Fibroblast of mammary gland (primary cell): ENCODE measurements around the gene THY1.
"Not testable (repeated sequence)": the region's sequence is repeated elsewhere in the genome, so short reads cannot be mapped to it uniquely, and the experiment has no call there.

Experiments
- DNase-seq: peaks from one replicate; pipeline ENCODE4 v3.0.0-alpha.2; 2010; ENCODE audit warnings: low read depth
- H3K4me3 ChIP-seq: 2 replicates; pipeline ENCODE4 v1.5.1; 2011; ENCODE audit warnings: low read depth, mild to moderate bottlenecking, low read length, moderate library complexity; ENCODE audit not compliant: control insufficient read depth
- CTCF ChIP-seq: conservative IDR thresholded peaks from 2 replicates; pipeline ENCODE4 v1.5.1; 2011; ENCODE audit warnings: low read depth, low read length, inconsistent platforms; ENCODE audit not compliant: control insufficient read depth, insufficient read depth

THY1 gene

GRCh38 chr11:119461229-119461963, 38.4 kb upstream of the THY1 start:
- no peak for TF ChIP-seq CTCF
- DNase-seq = peak; percentile 55
- H3K4me3 ChIP-seq = no peak overlapping the region

- no peak for TF ChIP-seq CTCF
- no peak overlapping the region for H3K4me3 ChIP-seq
- DNase-seq = peak; percentile 96
Observed at GRCh38 chr11:119460582-119460981, 37.6 kb upstream of the THY1 start.

GRCh38 chr11:119460097-119460496, 37.1 kb upstream of the THY1 start:
- H3K4me3 ChIP-seq = no peak overlapping the region
- TF ChIP-seq CTCF = no peak
- DNase-seq = no peak

GRCh38 chr11:119459293-119459976, 36.5 kb upstream of the THY1 start:
- no peak for DNase-seq
- no peak overlapping the region for H3K4me3 ChIP-seq
- no peak for TF ChIP-seq CTCF

- H3K4me3 ChIP-seq, DNase-seq: not testable (repeated sequence)
Observed at GRCh38 chr11:119455708-119456107, 32.7 kb upstream of the THY1 start.

- H3K4me3 ChIP-seq, DNase-seq: not testable (repeated sequence)
Observed at GRCh38 chr11:119455241-119455640, 32.3 kb upstream of the THY1 start.

GRCh38 chr11:119453881-119454280, 30.9 kb upstream of the THY1 start:
- DNase-seq = no peak
- no peak for TF ChIP-seq CTCF

More at GRCh38 chr11:119453881-119454280, 30.9 kb upstream of the THY1 start:
- no peak overlapping the region for H3K4me3 ChIP-seq
